Measurements from ENCODE around the gene SDK1.
A peak's percentile ranks its signal among the peaks of the same experiment; 100 is the strongest.
"Not testable (repeated sequence)": the region's sequence is repeated elsewhere in the genome, so short reads cannot be mapped to it uniquely, and the experiment has no call there.

The SDK1 gene

DNA sequence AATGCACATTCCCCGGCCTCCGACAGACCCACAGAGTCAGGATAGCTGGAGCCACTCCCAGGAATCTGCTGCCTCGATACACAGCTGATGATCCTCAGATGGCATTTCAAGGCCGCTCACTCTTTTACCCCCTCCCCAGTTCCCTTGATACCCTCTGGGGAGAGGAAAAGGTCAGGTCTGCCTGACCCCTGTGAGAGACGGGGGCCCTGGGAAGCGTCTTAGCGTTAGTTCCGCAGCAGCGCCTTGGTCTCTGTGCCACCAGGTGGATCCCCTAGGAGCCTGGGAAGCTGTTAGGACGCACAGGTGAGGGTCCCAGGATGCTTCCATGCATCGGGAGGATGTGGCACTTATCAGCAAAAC is 960.5 kb downstream of the SDK1 start:
- Histone ChIP-seq H3K27me3 (ENCODE audit: control insufficient read depth in 3 of 3, insufficient read depth in 3 of 3, low read depth in 1 of 3, low read length in 3 of 3) (no peaks in the 10 kb centered on the region), H4K91ac (ENCODE audit: low read depth, low read length, poor library complexity) (no peak overlapping the region), H3K4me3 (ENCODE audit: low read length in 2 of 2) (no peak overlapping the region), H3K9ac (ENCODE audit: low read depth, low read length, poor library complexity) (no peak overlapping the region), H3K4ac (ENCODE audit: low read length) (no peak overlapping the region), H3K14ac (ENCODE audit: low read length) (peak overlapping the region; percentile 47), H2BK12ac (ENCODE audit: low read length) (no peak overlapping the region), H3K23ac (ENCODE audit: low read depth, low read length, poor library complexity) (no peak overlapping the region), H3K9me3 (replicated peaks in 1 of 2; ENCODE audit: control insufficient read depth in 2 of 2, insufficient read depth in 1 of 2, low read depth in 1 of 2, low read length in 2 of 2) (peaks cover 0 to 3% of the 10 kb centered on the region in 2 donors), H3K4me2 (ENCODE audit: insufficient read depth, low read length, poor library complexity, severe bottlenecking) (no peak overlapping the region), H3K36me3 (replicated peaks in 1 of 2; ENCODE audit: control insufficient read depth in 2 of 2, insufficient read depth in 2 of 2, low read length in 2 of 2) (no peaks in the 10 kb centered on the region), H2BK5ac (ENCODE audit: low read length) (no peak overlapping the region), H2AK5ac (ENCODE audit: low read depth, low read length) (no peak overlapping the region), H2BK120ac (ENCODE audit: low read depth, low read length) (peak overlapping the region; percentile 4), H3K79me1 (ENCODE audit: low read depth, low read length) (no peaks in the 10 kb centered on the region), H4K8ac (ENCODE audit: low read depth, low read length) (no peak overlapping the region), H3K18ac (ENCODE audit: low read length) (no peak overlapping the region), H2BK15ac (ENCODE audit: low read length) (no peak overlapping the region), H3K4me1 (ENCODE audit: control insufficient read depth in 2 of 2, insufficient read depth in 1 of 2, low read depth in 1 of 2, low read length in 2 of 2) (no peaks in the 10 kb centered on the region), H3K27ac (replicated peaks; ENCODE audit: low read length) (no peak overlapping the region), H2AFZ (ENCODE audit: low read length) (no peak overlapping the region)
- no CpG with 5 or more reads among the region's 11 CpGs for WGBS, 2 donors (ENCODE audit: extremely low coverage in 2 of 2, insufficient read length in 2 of 2, insufficient replicate concordance in 1 of 2)
- DNase-seq (ENCODE audit: low spot score): no peak

DNA sequence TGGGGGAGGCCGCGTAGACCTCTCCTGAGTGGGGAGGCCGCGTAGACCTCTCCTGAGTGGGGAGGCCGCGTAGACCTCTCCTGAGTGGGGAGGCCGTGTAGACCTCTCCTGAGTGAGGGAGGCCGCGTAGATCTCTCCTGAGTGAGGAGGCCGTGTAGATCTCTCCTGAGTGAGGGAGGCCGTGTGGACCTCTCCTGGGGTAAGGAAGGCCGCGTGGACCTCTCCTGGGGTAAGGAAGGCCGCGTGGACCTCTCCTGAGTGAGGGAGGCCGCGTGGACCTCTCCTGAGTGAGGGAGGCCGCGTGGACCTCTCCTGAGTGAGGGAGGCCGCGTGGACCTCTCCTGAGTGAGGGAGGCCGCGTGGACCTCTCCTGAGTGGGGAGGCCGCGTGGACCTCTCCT is 963.2 kb downstream of the SDK1 start:
- H2AFZ ChIP-seq (ENCODE audit: low read length); H3K4me3 ChIP-seq (ENCODE audit: low read length in 2 of 2); DNase-seq (ENCODE audit: low spot score); H4K8ac ChIP-seq (ENCODE audit: low read depth, low read length); H3K27ac ChIP-seq (replicated peaks; ENCODE audit: low read length); H3K9me3 ChIP-seq (replicated peaks in 1 of 2; ENCODE audit: control insufficient read depth in 2 of 2, insufficient read depth in 1 of 2, low read depth in 1 of 2, low read length in 2 of 2); H3K79me1 ChIP-seq (ENCODE audit: low read depth, low read length); H3K4me1 ChIP-seq (ENCODE audit: control insufficient read depth in 2 of 2, insufficient read depth in 1 of 2, low read depth in 1 of 2, low read length in 2 of 2); H3K18ac ChIP-seq (ENCODE audit: low read length); H2BK12ac ChIP-seq (ENCODE audit: low read length); H3K4me2 ChIP-seq (ENCODE audit: insufficient read depth, low read length, poor library complexity, severe bottlenecking); H3K27me3 ChIP-seq (ENCODE audit: control insufficient read depth in 3 of 3, insufficient read depth in 3 of 3, low read depth in 1 of 3, low read length in 3 of 3); H4K91ac ChIP-seq (ENCODE audit: low read depth, low read length, poor library complexity); H3K14ac ChIP-seq (ENCODE audit: low read length); H3K23ac ChIP-seq (ENCODE audit: low read depth, low read length, poor library complexity); H3K36me3 ChIP-seq (replicated peaks in 1 of 2; ENCODE audit: control insufficient read depth in 2 of 2, insufficient read depth in 2 of 2, low read length in 2 of 2); H2BK120ac ChIP-seq (ENCODE audit: low read depth, low read length); H2BK15ac ChIP-seq (ENCODE audit: low read length); H3K4ac ChIP-seq (ENCODE audit: low read length); H2AK5ac ChIP-seq (ENCODE audit: low read depth, low read length); H2BK5ac ChIP-seq (ENCODE audit: low read length); H3K9ac ChIP-seq (ENCODE audit: low read depth, low read length, poor library complexity): not testable (repeated sequence)
- WGBS, 2 donors (ENCODE audit: extremely low coverage in 2 of 2, insufficient read length in 2 of 2, insufficient replicate concordance in 1 of 2): no CpG with 5 or more reads among the region's 25 CpGs

DNA sequence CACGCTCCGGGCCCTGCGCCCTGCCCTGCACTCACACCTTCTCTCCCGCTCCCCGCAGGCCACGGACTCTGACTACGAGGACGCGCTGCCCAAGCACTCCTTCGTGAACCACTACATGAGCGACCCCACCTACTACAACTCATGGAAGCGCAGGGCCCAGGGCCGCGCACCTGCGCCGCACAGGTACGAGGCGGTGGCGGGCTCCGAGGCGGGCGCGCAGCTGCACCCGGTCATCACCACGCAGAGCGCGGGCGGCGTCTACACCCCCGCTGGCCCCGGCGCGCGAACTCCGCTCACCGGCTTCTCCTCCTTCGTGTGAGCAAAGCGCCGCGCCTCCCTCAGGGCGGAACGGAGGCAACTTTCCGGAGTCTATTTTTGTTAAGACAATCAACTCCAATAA is 964.0 kb downstream of the SDK1 start:
- WGBS, 2 donors (ENCODE audit: extremely low coverage in 2 of 2, insufficient read length in 2 of 2, insufficient replicate concordance in 1 of 2): no CpG with 5 or more reads among the region's 43 CpGs

DNA sequence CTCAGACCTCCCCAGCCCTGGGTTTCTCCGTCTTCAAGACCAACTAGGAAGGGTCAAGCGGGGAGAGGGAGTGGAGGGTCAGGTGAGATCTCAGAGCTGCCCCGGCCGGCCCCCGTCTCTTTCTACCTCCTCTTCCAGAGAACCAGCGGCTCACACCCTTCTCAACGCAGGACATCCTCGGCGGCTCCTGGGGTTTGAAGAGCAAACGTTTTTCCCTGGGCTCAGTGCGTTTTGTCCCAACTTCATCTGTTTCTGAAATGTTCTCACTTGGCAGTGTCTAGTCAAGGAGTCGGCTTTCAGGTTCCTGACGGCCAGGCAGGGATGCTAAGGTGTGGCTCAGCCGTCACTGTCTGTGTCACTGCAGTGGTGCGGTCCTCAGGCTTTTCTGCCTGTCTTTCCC is 964.6 kb downstream of the SDK1 start:
- no peak for DNase-seq (ENCODE audit: low spot score)
- Histone ChIP-seq H2AFZ (ENCODE audit: low read length) (no peak overlapping the region), H4K8ac (ENCODE audit: low read depth, low read length) (no peak overlapping the region), H3K9me3 (replicated peaks in 1 of 2; ENCODE audit: control insufficient read depth in 2 of 2, insufficient read depth in 1 of 2, low read depth in 1 of 2, low read length in 2 of 2) (no peaks in the 10 kb centered on the region), H2BK12ac (ENCODE audit: low read length) (no peak overlapping the region), H4K91ac (ENCODE audit: low read depth, low read length, poor library complexity) (no peak overlapping the region), H2BK120ac (ENCODE audit: low read depth, low read length) (no peak overlapping the region), H3K27me3 (ENCODE audit: control insufficient read depth in 3 of 3, insufficient read depth in 3 of 3, low read depth in 1 of 3, low read length in 3 of 3) (no peaks in the 10 kb centered on the region), H3K4ac (ENCODE audit: low read length) (no peak overlapping the region), H3K79me1 (ENCODE audit: low read depth, low read length) (peaks cover 2% of the 10 kb centered on the region), H3K4me3 (ENCODE audit: low read length in 2 of 2) (no peak overlapping the region), H3K4me2 (ENCODE audit: insufficient read depth, low read length, poor library complexity, severe bottlenecking) (no peak overlapping the region), H3K4me1 (ENCODE audit: control insufficient read depth in 2 of 2, insufficient read depth in 1 of 2, low read depth in 1 of 2, low read length in 2 of 2) (peaks cover 0 to 3% of the 10 kb centered on the region in 2 donors), H2BK5ac (ENCODE audit: low read length) (no peak overlapping the region), H2AK5ac (ENCODE audit: low read depth, low read length) (no peak overlapping the region), H2BK15ac (ENCODE audit: low read length) (no peak overlapping the region), H3K23ac (ENCODE audit: low read depth, low read length, poor library complexity) (no peak overlapping the region), H3K14ac (ENCODE audit: low read length) (no peak overlapping the region), H3K27ac (replicated peaks; ENCODE audit: low read length) (no peak overlapping the region), H3K18ac (ENCODE audit: low read length) (no peak overlapping the region), H3K9ac (ENCODE audit: low read depth, low read length, poor library complexity) (no peak overlapping the region), H3K36me3 (replicated peaks in 1 of 2; ENCODE audit: control insufficient read depth in 2 of 2, insufficient read depth in 2 of 2, low read length in 2 of 2) (no peaks in the 10 kb centered on the region)
- no CpG with 5 or more reads among the region's 15 CpGs for WGBS, 2 donors (ENCODE audit: extremely low coverage in 2 of 2, insufficient read length in 2 of 2, insufficient replicate concordance in 1 of 2)

More for the DNA sequence above, 964.0 kb downstream of the SDK1 start:
- Histone ChIP-seq H4K91ac (ENCODE audit: low read depth, low read length, poor library complexity) (no peak overlapping the region), H4K8ac (ENCODE audit: low read depth, low read length) (no peak overlapping the region), H3K9ac (ENCODE audit: low read depth, low read length, poor library complexity) (no peak overlapping the region), H3K27me3 (ENCODE audit: control insufficient read depth in 3 of 3, insufficient read depth in 3 of 3, low read depth in 1 of 3, low read length in 3 of 3) (no peaks in the 10 kb centered on the region), H3K4me3 (ENCODE audit: low read length in 2 of 2) (no peak overlapping the region), H3K9me3 (replicated peaks in 1 of 2; ENCODE audit: control insufficient read depth in 2 of 2, insufficient read depth in 1 of 2, low read depth in 1 of 2, low read length in 2 of 2) (no peaks in the 10 kb centered on the region), H3K23ac (ENCODE audit: low read depth, low read length, poor library complexity) (peak overlapping the region; percentile 55), H3K4me1 (ENCODE audit: control insufficient read depth in 2 of 2, insufficient read depth in 1 of 2, low read depth in 1 of 2, low read length in 2 of 2) (peaks cover 0 to 3% of the 10 kb centered on the region in 2 donors), H2AFZ (ENCODE audit: low read length) (no peak overlapping the region), H2BK15ac (ENCODE audit: low read length) (no peak overlapping the region), H3K4ac (ENCODE audit: low read length) (no peak overlapping the region), H2AK5ac (ENCODE audit: low read depth, low read length) (no peak overlapping the region), H2BK12ac (ENCODE audit: low read length) (peak overlapping the region; percentile 84), H3K18ac (ENCODE audit: low read length) (no peak overlapping the region), H2BK5ac (ENCODE audit: low read length) (peak overlapping the region; percentile 66), H3K79me1 (ENCODE audit: low read depth, low read length) (peaks cover 2% of the 10 kb centered on the region), H3K4me2 (ENCODE audit: insufficient read depth, low read length, poor library complexity, severe bottlenecking) (no peak overlapping the region), H3K27ac (replicated peaks; ENCODE audit: low read length) (no peak overlapping the region), H3K14ac (ENCODE audit: low read length) (no peak overlapping the region), H3K36me3 (replicated peaks in 1 of 2; ENCODE audit: control insufficient read depth in 2 of 2, insufficient read depth in 2 of 2, low read length in 2 of 2) (no peaks in the 10 kb centered on the region), H2BK120ac (ENCODE audit: low read depth, low read length) (no peak overlapping the region)
- no peak for DNase-seq (ENCODE audit: low spot score)
